GM12874 (cell line): ENCODE measurements around the gene BIN1.

Experiments used
- TF ChIP-seq, protein P1 (sequence below): IDR thresholded peaks from 2 replicates; pipeline ENCODE4 v1.5.1; 2011; ENCODE audit warnings: low read depth, mild to moderate bottlenecking, control low read depth, low read length, moderate library complexity; ENCODE audit not compliant: insufficient read depth

Gene BIN1

GRCh38 chr2:127025359-127026166 lies 81.4 kb downstream of the BIN1 start:
- TF ChIP-seq, protein P1, sequence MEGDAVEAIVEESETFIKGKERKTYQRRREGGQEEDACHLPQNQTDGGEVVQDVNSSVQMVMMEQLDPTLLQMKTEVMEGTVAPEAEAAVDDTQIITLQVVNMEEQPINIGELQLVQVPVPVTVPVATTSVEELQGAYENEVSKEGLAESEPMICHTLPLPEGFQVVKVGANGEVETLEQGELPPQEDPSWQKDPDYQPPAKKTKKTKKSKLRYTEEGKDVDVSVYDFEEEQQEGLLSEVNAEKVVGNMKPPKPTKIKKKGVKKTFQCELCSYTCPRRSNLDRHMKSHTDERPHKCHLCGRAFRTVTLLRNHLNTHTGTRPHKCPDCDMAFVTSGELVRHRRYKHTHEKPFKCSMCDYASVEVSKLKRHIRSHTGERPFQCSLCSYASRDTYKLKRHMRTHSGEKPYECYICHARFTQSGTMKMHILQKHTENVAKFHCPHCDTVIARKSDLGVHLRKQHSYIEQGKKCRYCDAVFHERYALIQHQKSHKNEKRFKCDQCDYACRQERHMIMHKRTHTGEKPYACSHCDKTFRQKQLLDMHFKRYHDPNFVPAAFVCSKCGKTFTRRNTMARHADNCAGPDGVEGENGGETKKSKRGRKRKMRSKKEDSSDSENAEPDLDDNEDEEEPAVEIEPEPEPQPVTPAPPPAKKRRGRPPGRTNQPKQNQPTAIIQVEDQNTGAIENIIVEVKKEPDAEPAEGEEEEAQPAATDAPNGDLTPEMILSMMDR = peak; percentile 44

- TF ChIP-seq, protein P1 = no peak
These were observed 82.1 kb downstream of the BIN1 start for GRCh38 chr2:127024769-127025358.

DNA sequence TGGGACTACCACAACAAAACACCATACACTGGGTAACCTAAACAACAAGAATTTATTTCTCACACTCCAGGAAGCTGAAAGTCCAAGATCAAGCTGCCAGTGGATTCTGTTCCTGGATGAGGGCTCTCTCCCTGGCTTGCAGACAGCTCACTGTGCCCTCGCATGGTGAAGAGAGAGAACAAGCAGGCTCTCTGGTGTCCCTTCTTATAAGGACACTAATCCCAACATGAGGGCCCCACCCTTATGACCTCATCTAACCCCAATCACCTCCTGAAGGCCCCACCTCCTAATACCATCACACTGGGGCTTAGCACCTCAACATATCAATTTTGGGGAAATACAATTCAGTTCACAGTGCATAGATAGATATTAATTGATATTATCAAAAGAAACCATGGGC lies 83.5 kb downstream of the BIN1 start:
- TF ChIP-seq, protein P1 = no peak

GRCh38 chr2:127022817-127023216 lies 84.1 kb downstream of the BIN1 start:
- TF ChIP-seq, protein P1 = no peak

DNA sequence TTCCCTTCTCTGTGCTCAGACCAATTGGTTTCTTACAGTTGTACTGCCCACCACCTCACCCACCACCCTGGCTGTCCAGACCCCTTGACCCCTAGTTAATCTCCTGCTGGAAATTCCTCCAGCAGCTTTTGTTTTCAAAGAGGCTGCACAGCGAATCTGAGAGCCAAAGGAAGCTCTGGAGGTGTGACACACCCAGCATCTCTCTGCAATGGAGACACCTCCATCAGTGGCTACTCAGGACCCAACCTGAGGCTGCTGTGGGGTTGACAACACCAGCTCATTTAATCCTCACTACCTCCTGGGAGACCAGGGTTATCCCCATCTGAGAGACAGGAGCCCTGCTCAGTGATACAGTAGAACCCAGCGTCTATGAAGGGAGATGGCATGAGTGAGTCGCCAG lies 86.4 kb downstream of the BIN1 start:
- TF ChIP-seq, protein P1 = no peak

DNA sequence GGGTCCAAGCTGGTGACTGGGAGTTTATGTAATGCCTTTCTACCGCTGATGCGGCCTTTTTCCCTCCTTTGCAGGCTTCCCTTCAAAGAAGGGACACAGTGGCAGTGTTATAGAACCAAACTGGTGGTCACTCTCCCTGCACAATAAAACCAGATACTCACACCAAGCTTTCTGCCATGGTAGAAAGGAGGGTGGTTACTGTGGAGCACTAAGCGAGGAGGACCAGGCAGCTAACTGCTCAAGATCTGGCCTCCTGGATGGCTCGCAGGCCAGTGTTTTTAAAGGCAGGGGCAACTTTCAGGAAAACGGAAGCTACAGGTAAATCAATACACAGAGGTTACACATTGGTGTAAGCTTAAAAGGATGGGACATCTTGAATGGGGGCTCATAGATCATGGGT lies 89.4 kb downstream of the BIN1 start:
- TF ChIP-seq, protein P1 = no peak

DNA sequence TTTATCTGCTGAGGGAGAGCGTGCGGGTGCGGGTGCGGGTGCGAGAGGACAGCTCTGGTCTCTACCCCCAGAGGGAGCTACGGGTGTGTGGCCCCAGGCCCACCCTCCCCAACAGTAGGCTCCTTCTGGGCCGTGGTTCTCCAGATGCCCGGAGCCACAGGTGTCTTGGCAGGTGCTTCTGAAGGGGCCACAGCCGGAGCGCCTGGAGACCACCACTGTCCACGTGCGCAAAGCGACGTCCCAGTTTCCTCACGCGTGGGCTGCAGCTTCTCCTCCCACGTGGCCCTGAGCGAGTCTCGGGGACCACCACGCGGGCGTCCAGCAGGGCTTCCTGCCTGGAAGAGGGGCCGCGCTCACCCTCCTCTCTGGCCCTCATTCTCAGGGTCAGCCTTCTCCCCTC lies 90.6 kb downstream of the BIN1 start:
- TF ChIP-seq, protein P1 = no peak
